HCT116 (cell line): ENCODE results near the gene LRRC37A2.
"Not testable (repeated sequence)": the region's sequence is repeated elsewhere in the genome, so short reads cannot be mapped to it uniquely, and the experiment has no call there.

Experiments
- ATF3 ChIP-seq: IDR thresholded peaks from 2 replicates; pipeline ENCODE4 v1.6.1; 2012
- CBX3 ChIP-seq: IDR thresholded peaks from 2 replicates; pipeline ENCODE4 v1.6.1; 2012; ENCODE audit warnings: low read depth
- ELF1 ChIP-seq: IDR thresholded peaks from 2 replicates; pipeline ENCODE4 v1.6.1; 2012; ENCODE audit warnings: low read depth, borderline replicate concordance
- EZH2phosphoT487 ChIP-seq: fragments of 200-600 bp; IDR thresholded peaks from 2 replicates; pipeline ENCODE4 v1.6.1; 2018; ENCODE audit warnings: antibody characterized with exemption, borderline replicate concordance
- JUND ChIP-seq: IDR thresholded peaks from 2 replicates; pipeline ENCODE4 v1.6.1; 2012
- MAX ChIP-seq: IDR thresholded peaks from 2 replicates; pipeline ENCODE4 v1.6.1; 2012
- POLR2A ChIP-seq: IDR thresholded peaks from 2 replicates; pipeline ENCODE4 v1.7.0; 2011; ENCODE audit warnings: borderline replicate concordance; ENCODE audit not compliant: insufficient read depth, insufficient read length; ENCODE audit errors: extremely low read depth
- POLR2AphosphoS5 ChIP-seq: IDR thresholded peaks from 2 replicates; pipeline ENCODE4 v1.6.1; 2011; ENCODE audit warnings: mild to moderate bottlenecking, low read depth, low read length, moderate library complexity
- YY1 ChIP-seq: IDR thresholded peaks from 2 replicates; pipeline ENCODE4 v1.6.1; 2011; ENCODE audit warnings: low read length, low read depth, moderate library complexity, mild to moderate bottlenecking; ENCODE audit not compliant: insufficient replicate concordance; ENCODE audit errors: extremely low read depth
- ZNF274 ChIP-seq: fragments of 200-500 bp; sonication (Bioruptor generic); IDR thresholded peaks from 2 replicates; pipeline ENCODE4 v1.6.1; 2014; ENCODE audit warnings: mild to moderate bottlenecking, low read depth, low read length, inconsistent platforms
- TF ChIP-seq, protein P1 (sequence below), 3 experiments: fragments of 200-600 bp in 1 of 3; sonication (generic) in 1 of 3; IDR thresholded peaks in 2 of 3; conservative IDR thresholded peaks in 1 of 3; 2 replicates each; pipeline ENCODE4 v1.5.1; 2012 to 2017; ENCODE audit warnings: low read depth in 2 of 3, low read length in 2 of 3, antibody characterized with exemption in 1 of 3, borderline replicate concordance in 1 of 3, control low read depth in 1 of 3, mild to moderate bottlenecking in 1 of 3, mixed read lengths in 1 of 3, mixed run types in 1 of 3, moderate library complexity in 1 of 3; ENCODE audit not compliant: insufficient read depth in 1 of 3

- TF ChIP-seq, protein P1, sequence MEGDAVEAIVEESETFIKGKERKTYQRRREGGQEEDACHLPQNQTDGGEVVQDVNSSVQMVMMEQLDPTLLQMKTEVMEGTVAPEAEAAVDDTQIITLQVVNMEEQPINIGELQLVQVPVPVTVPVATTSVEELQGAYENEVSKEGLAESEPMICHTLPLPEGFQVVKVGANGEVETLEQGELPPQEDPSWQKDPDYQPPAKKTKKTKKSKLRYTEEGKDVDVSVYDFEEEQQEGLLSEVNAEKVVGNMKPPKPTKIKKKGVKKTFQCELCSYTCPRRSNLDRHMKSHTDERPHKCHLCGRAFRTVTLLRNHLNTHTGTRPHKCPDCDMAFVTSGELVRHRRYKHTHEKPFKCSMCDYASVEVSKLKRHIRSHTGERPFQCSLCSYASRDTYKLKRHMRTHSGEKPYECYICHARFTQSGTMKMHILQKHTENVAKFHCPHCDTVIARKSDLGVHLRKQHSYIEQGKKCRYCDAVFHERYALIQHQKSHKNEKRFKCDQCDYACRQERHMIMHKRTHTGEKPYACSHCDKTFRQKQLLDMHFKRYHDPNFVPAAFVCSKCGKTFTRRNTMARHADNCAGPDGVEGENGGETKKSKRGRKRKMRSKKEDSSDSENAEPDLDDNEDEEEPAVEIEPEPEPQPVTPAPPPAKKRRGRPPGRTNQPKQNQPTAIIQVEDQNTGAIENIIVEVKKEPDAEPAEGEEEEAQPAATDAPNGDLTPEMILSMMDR (IDR thresholded peaks at IDR 0.05 in 2 of 3, conservative IDR thresholded peaks at IDR 0.05 in 1 of 3; ENCODE audit: borderline replicate concordance in 1 of 3, insufficient read depth in 1 of 3, low read depth in 2 of 3, low read length in 2 of 3), result not testable (repeated sequence)
- TF ChIP-seq ATF3, ELF1, CBX3, MAX, POLR2A, YY1, JUND, EZH2phosphoT487, ZNF274, POLR2AphosphoS5: not testable (repeated sequence)
Observed at GRCh38 chr17:46591332-46591731, 79.1 kb downstream of the LRRC37A2 start.
